ENCODE measurements around the gene NKTR. TPM values are rescaled to one million over a fixed set of nuclear protein-coding genes. Genes with fewer than 3 reads are reported as not detected.
A peak's percentile ranks its signal among the peaks of the same experiment; 100 is the strongest.

NKTR gene
- total and polyA plus RNA-seq, 9 of the 15 experiments (the other 6 are each of a cell fraction or from before 2014, with no cell fraction given): 19.7 to 123 (median 92.6) TPM

DNA sequence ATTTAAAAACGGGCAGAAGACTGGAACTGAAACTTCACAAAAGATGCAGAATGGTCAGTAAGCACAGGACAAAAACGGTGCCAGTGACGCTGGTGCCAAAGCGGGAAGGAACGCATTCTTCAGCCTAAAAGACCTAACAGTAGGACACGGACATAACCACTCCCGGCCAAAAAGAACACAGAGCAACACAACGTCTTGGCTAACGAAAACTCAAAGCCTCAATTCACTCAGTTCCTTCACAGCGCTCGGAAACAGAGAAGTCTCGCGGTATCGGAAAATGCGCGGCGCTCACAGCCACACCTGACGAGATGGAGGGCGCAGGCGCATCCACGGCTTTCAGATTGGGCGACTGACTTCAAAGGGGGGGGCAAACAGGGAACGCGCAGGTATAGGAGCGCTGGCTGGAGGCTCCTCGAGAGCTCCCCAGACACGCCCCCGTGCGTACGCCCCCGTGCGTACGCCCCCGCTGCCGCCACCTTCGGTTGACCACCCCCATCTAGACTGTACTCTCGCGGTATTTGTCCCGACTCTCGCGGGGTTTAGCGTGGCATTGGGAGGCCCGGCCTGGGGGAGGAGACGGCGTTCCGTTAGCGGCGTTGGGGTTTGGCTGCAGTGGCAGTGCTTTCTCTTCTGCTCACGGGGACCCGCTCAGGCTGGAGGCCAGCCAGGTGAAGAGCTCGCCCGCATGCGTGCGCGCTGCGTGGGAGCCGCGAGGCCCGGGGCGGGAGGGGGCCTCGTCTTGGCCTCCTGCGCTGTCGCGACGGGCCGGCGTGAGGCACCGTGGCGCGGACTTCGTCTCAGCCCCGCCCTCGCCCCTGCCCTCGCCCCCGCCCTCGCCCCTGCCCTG lies at the start of gene NKTR (continued):
- TF ChIP-seq, protein P1, sequence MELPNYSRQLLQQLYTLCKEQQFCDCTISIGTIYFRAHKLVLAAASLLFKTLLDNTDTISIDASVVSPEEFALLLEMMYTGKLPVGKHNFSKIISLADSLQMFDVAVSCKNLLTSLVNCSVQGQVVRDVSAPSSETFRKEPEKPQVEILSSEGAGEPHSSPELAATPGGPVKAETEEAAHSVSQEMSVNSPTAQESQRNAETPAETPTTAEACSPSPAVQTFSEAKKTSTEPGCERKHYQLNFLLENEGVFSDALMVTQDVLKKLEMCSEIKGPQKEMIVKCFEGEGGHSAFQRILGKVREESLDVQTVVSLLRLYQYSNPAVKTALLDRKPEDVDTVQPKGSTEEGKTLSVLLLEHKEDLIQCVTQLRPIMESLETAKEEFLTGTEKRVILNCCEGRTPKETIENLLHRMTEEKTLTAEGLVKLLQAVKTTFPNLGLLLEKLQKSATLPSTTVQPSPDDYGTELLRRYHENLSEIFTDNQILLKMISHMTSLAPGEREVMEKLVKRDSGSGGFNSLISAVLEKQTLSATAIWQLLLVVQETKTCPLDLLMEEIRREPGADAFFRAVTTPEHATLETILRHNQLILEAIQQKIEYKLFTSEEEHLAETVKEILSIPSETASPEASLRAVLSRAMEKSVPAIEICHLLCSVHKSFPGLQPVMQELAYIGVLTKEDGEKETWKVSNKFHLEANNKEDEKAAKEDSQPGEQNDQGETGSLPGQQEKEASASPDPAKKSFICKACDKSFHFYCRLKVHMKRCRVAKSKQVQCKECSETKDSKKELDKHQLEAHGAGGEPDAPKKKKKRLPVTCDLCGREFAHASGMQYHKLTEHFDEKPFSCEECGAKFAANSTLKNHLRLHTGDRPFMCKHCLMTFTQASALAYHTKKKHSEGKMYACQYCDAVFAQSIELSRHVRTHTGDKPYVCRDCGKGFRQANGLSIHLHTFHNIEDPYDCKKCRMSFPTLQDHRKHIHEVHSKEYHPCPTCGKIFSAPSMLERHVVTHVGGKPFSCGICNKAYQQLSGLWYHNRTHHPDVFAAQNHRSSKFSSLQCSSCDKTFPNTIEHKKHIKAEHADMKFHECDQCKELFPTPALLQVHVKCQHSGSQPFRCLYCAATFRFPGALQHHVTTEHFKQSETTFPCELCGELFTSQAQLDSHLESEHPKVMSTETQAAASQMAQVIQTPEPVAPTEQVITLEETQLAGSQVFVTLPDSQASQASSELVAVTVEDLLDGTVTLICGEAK (IDR thresholded peaks at IDR 0.05): peak; percentile 76
- TF ChIP-seq, protein P1 (CRISPR knock-in tag; IDR thresholded peaks at IDR 0.05): no peak
- TF ChIP-seq CCAR2 (IDR thresholded peaks at IDR 0.05; ENCODE audit: low read depth, low read length) (no peak), POLR2AphosphoS5 (IDR thresholded peaks at IDR 0.05; ENCODE audit: control insufficient read depth, insufficient read depth, low read depth, low read length) (peak; percentile 68), ZFP30 (CRISPR knock-in tag; IDR thresholded peaks at IDR 0.05; ENCODE audit: borderline replicate concordance) (no peak), SP2 (IDR thresholded peaks at IDR 0.05; ENCODE audit: extremely low read depth, low read depth, low read length, poor library complexity, severe bottlenecking) (no peak), ARHGAP35 (IDR thresholded peaks at IDR 0.05; ENCODE audit: partially characterized antibody) (peak; percentile 91), GABPA (tag; conservative IDR thresholded peaks at IDR 0.05; ENCODE audit: low read depth) (no peak), SREBF2 (CRISPR knock-in tag; IDR thresholded peaks at IDR 0.05) (no peak), EHMT2 (IDR thresholded peaks at IDR 0.05) (no peak), ZNF24 (IDR thresholded peaks at IDR 0.05) (no peak), GATAD2A (IDR thresholded peaks at IDR 0.05) (peak; percentile 63; the same call in 1 of the 2 replicates), RBFOX2 (IDR thresholded peaks at IDR 0.05; ENCODE audit: low read depth, low read length) (peak; percentile 100), ZBTB17 (CRISPR knock-in tag; IDR thresholded peaks at IDR 0.05) (peak; percentile 66; the same call in 1 of the 2 replicates)
- TF ChIP-seq, protein P2, sequence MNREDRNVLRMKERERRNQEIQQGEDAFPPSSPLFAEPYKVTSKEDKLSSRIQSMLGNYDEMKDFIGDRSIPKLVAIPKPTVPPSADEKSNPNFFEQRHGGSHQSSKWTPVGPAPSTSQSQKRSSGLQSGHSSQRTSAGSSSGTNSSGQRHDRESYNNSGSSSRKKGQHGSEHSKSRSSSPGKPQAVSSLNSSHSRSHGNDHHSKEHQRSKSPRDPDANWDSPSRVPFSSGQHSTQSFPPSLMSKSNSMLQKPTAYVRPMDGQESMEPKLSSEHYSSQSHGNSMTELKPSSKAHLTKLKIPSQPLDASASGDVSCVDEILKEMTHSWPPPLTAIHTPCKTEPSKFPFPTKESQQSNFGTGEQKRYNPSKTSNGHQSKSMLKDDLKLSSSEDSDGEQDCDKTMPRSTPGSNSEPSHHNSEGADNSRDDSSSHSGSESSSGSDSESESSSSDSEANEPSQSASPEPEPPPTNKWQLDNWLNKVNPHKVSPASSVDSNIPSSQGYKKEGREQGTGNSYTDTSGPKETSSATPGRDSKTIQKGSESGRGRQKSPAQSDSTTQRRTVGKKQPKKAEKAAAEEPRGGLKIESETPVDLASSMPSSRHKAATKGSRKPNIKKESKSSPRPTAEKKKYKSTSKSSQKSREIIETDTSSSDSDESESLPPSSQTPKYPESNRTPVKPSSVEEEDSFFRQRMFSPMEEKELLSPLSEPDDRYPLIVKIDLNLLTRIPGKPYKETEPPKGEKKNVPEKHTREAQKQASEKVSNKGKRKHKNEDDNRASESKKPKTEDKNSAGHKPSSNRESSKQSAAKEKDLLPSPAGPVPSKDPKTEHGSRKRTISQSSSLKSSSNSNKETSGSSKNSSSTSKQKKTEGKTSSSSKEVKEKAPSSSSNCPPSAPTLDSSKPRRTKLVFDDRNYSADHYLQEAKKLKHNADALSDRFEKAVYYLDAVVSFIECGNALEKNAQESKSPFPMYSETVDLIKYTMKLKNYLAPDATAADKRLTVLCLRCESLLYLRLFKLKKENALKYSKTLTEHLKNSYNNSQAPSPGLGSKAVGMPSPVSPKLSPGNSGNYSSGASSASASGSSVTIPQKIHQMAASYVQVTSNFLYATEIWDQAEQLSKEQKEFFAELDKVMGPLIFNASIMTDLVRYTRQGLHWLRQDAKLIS (CRISPR knock-in tag; IDR thresholded peaks at IDR 0.05): 0 out of 2 replicates have a peak, but pooled peaks have one; percentile 56

All from K562 (cell line).